GM23338 (cell line): ENCODE measurements around the gene RTEL1. TPM values are rescaled to one million over a fixed set of nuclear protein-coding genes. Genes with fewer than 3 reads are reported as not detected.

Experiments used
- ATAC-seq: fragments of 200-7000 bp; cut with Tn5 transposase; 3 replicates; pipeline ENCODE4 v1.9.1; 2020
- DNase-seq: peaks from one replicate; pipeline ENCODE4 v3.0.0-alpha.2; 2015; ENCODE audit warnings: low spot score
- H2AFZ ChIP-seq: fragments of 200-600 bp; sonication (generic); 2 replicates; pipeline ENCODE4 v1.8.0; 2016; ENCODE audit warnings: antibody characterized with exemption, mild to moderate bottlenecking, moderate library complexity
- H3F3A ChIP-seq: fragments of 200-600 bp; sonication (generic); replicated peaks from 2 replicates; pipeline ENCODE4 v1.8.0; 2017; ENCODE audit warnings: antibody characterized with exemption, mixed run types, low read depth
- H3K27ac ChIP-seq: fragments of 200-600 bp; sonication (generic); 2 replicates; pipeline ENCODE4 v1.6.1; 2016; ENCODE audit warnings: low read depth
- H3K27me3 ChIP-seq: fragments of 200-600 bp; sonication (generic); 2 replicates; pipeline ENCODE4 v1.8.0; 2016; ENCODE audit warnings: mild to moderate bottlenecking, mixed run types, moderate library complexity; ENCODE audit not compliant: insufficient read depth
- H3K36me3 ChIP-seq: fragments of 200-600 bp; sonication (generic); 2 replicates; pipeline ENCODE4 v1.8.0; 2016; ENCODE audit warnings: mild to moderate bottlenecking; ENCODE audit not compliant: insufficient read depth
- H3K4me1 ChIP-seq: fragments of 200-600 bp; sonication (generic); 2 replicates; pipeline ENCODE4 v1.8.0; 2016; ENCODE audit warnings: mild to moderate bottlenecking, moderate library complexity; ENCODE audit not compliant: insufficient read depth
- H3K4me2 ChIP-seq: fragments of 200-600 bp; sonication (generic); 2 replicates; pipeline ENCODE4 v1.7.1; 2017; ENCODE audit warnings: mixed run types
- H3K4me3 ChIP-seq: fragments of 200-600 bp; sonication (generic); 2 replicates; pipeline ENCODE4 v1.6.1; 2016; ENCODE audit warnings: mixed run types
- H3K79me2 ChIP-seq: fragments of 200-600 bp; sonication (generic); replicated peaks from 2 replicates; pipeline ENCODE4 v1.8.0; 2017; ENCODE audit warnings: mild to moderate bottlenecking; ENCODE audit not compliant: insufficient read depth
- H3K9me2 ChIP-seq: fragments of 200-600 bp; sonication (generic); 2 replicates; pipeline ENCODE4 v1.8.0; 2017; ENCODE audit not compliant: insufficient read depth
- H4K20me1 ChIP-seq: fragments of 200-600 bp; sonication (generic); replicated peaks from 2 replicates; pipeline ENCODE4 v1.8.0; 2017; ENCODE audit warnings: mild to moderate bottlenecking; ENCODE audit not compliant: insufficient read depth
- H3K27ac Mint-ChIP-seq: 2 replicates; pipeline ENCODE4 v1.8.0; 2020; ENCODE audit warnings: inconsistent platforms, mild to moderate bottlenecking, moderate library complexity, mixed read lengths
- H3K27me3 Mint-ChIP-seq: 3 replicates; pipeline ENCODE4 v1.8.0; 2022; ENCODE audit warnings: low read depth, mild to moderate bottlenecking, moderate library complexity, mixed read lengths, inconsistent platforms; ENCODE audit not compliant: insufficient read depth, poor library complexity
- H3K36me3 Mint-ChIP-seq: 3 replicates; pipeline ENCODE4 v1.8.0; 2021; ENCODE audit warnings: low read depth, mild to moderate bottlenecking, inconsistent platforms, moderate library complexity, mixed read lengths
- H3K4me1 Mint-ChIP-seq: 3 replicates; pipeline ENCODE4 v1.8.0; 2020; ENCODE audit warnings: mild to moderate bottlenecking, inconsistent platforms, mixed read lengths
- H3K4me3 Mint-ChIP-seq: 3 replicates; pipeline ENCODE4 v1.8.0; 2021; ENCODE audit warnings: moderate library complexity, mild to moderate bottlenecking, inconsistent platforms, mixed read lengths
- H3K9me3 Mint-ChIP-seq: 3 replicates; pipeline ENCODE4 v1.8.0; 2020; ENCODE audit warnings: moderate library complexity, mild to moderate bottlenecking, inconsistent platforms, mixed read lengths
- CREB1 ChIP-seq: fragments of 250-450 bp; sonication (Bioruptor Pico); IDR thresholded peaks from 2 replicates; pipeline ENCODE4 v1.5.0; 2020; ENCODE audit warnings: low read depth, mild to moderate bottlenecking, moderate library complexity
- EZH2 ChIP-seq: fragments of 200-600 bp; sonication (generic); IDR thresholded peaks from one replicate; pipeline ENCODE4 v1.8.0; 2017; ENCODE audit warnings: antibody characterized with exemption, mild to moderate bottlenecking, low read depth; ENCODE audit not compliant: unreplicated experiment
- EZH2phosphoT487 ChIP-seq: fragments of 200-600 bp; sonication (generic); IDR thresholded peaks from one replicate; pipeline ENCODE4 v1.8.1; 2018; ENCODE audit warnings: antibody characterized with exemption; ENCODE audit not compliant: unreplicated experiment
- JUNB ChIP-seq: IDR thresholded peaks from one replicate; pipeline ENCODE4 v1.6.1; 2016; ENCODE audit warnings: antibody characterized with exemption; ENCODE audit not compliant: unreplicated experiment
- NANOG ChIP-seq: IDR thresholded peaks from 2 replicates; pipeline ENCODE4 v1.6.1; 2016; ENCODE audit warnings: antibody characterized with exemption, borderline replicate concordance
- POLR2AphosphoS5 ChIP-seq: IDR thresholded peaks from 2 replicates; pipeline ENCODE4 v1.6.1; 2016; ENCODE audit warnings: antibody characterized with exemption, low read depth
- STAT1 ChIP-seq: IDR thresholded peaks from one replicate; pipeline ENCODE4 v1.6.1; 2016; ENCODE audit warnings: antibody characterized with exemption; ENCODE audit not compliant: unreplicated experiment
- ZNF114 ChIP-seq: fragments of 250-450 bp; sonication (Bioruptor Pico); IDR thresholded peaks from 2 replicates; pipeline ENCODE4 v1.5.0; 2020; ENCODE audit warnings: mild to moderate bottlenecking, moderate library complexity
- ZNF331 ChIP-seq: fragments of 250-450 bp; sonication (Bioruptor Pico); IDR thresholded peaks from 2 replicates; pipeline ENCODE4 v1.5.0; 2020; ENCODE audit warnings: low read depth, mild to moderate bottlenecking, moderate library complexity
- polyA plus RNA-seq: library from polyadenylated mRNA; unstranded; fragments of >200 nt; fragmentation: Nextera tagmentation; extraction: Ambion mirVana; gene quantifications from 2 replicates; pipeline ENCODE4 v1.2.1, GENCODE V29; 2016
- total RNA-seq: library from RNA; depleted of rRNA; stranded (reverse); fragments of >200 nt; shearing (Covaris generic); gene quantifications from 2 replicates; pipeline ENCODE4 v1.2.3, GENCODE V29; 2014
- TF ChIP-seq, protein P1 (sequence below): fragments of 250-450 bp; sonication (Bioruptor Pico); IDR thresholded peaks from 2 replicates; pipeline ENCODE4 v1.5.0; 2020; ENCODE audit warnings: mild to moderate bottlenecking, moderate library complexity
- TF ChIP-seq, protein P2 (sequence below): IDR thresholded peaks from one replicate; pipeline ENCODE4 v1.6.1; 2018; ENCODE audit warnings: antibody characterized with exemption; ENCODE audit not compliant: unreplicated experiment
- TF ChIP-seq, protein P3 (sequence below), 2 experiments: fragments of 200-600 bp in 1 of 2; sonication (generic) in 1 of 2; conservative IDR thresholded peaks; 2 replicates each; pipeline versions ENCODE4 v1.5.1 to v1.6.1; 2016 to 2017; ENCODE audit warnings: antibody characterized with exemption in 2 of 2, low read depth in 2 of 2, mild to moderate bottlenecking in 2 of 2, moderate library complexity in 1 of 2
- TF ChIP-seq, protein P4 (sequence below): IDR thresholded peaks from 2 replicates; pipeline ENCODE4 v1.6.1; 2016; ENCODE audit warnings: antibody characterized with exemption

The RTEL1 gene
- total and polyA plus RNA-seq, 2 experiments from 2014 or later: 14.2 to 34.5 TPM

DNA sequence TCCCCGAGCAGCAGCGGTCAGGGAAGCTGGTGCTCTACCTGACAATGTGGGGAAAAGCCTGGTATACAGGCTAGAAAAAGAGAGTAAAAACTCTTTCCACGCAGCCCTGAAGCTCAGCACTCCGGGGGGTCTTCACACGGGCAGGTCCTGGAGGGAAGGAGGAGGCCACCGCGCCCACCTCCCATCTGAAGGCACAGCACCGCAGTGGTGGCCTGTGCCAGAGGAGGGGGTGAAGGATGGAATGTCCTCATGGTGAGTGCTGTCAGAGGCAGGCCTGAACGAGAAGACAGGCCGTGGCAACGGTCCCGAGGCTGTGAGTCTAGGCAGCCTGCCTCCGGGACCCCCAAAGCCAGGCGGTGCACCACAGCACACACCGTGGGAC lies 87.3 kb downstream of the RTEL1 start:
- no peak overlapping the region for H3K4me3 Mint-ChIP-seq
- peaks cover 3% of the 10 kb centered on the region for H3K27me3 Mint-ChIP-seq
- Histone ChIP-seq H3K4me3 (no peak overlapping the region), H3F3A (peaks cover 19% of the 10 kb centered on the region; the same call in 1 of the 2 replicates), H3K9me2 (no peaks in the 10 kb centered on the region), H3K4me2 (no peak overlapping the region), H3K27ac (no peak overlapping the region), H2AFZ (no peak overlapping the region), H3K4me1 (peaks cover 7% of the 10 kb centered on the region; the same call in 1 of the 2 replicates), H3K79me2 (no peaks in the 10 kb centered on the region), H3K36me3 (no peaks in the 10 kb centered on the region), H4K20me1 (no peaks in the 10 kb centered on the region), H3K27me3 (no peaks in the 10 kb centered on the region)
- H3K36me3 Mint-ChIP-seq: peaks cover 8% of the 10 kb centered on the region
- DNase-seq: no peak
- no peak for ATAC-seq
- H3K27ac Mint-ChIP-seq: no peak overlapping the region
- no peaks in the 10 kb centered on the region; the same call in 2 of the 3 replicates for H3K4me1 Mint-ChIP-seq
- TF ChIP-seq, protein P1, sequence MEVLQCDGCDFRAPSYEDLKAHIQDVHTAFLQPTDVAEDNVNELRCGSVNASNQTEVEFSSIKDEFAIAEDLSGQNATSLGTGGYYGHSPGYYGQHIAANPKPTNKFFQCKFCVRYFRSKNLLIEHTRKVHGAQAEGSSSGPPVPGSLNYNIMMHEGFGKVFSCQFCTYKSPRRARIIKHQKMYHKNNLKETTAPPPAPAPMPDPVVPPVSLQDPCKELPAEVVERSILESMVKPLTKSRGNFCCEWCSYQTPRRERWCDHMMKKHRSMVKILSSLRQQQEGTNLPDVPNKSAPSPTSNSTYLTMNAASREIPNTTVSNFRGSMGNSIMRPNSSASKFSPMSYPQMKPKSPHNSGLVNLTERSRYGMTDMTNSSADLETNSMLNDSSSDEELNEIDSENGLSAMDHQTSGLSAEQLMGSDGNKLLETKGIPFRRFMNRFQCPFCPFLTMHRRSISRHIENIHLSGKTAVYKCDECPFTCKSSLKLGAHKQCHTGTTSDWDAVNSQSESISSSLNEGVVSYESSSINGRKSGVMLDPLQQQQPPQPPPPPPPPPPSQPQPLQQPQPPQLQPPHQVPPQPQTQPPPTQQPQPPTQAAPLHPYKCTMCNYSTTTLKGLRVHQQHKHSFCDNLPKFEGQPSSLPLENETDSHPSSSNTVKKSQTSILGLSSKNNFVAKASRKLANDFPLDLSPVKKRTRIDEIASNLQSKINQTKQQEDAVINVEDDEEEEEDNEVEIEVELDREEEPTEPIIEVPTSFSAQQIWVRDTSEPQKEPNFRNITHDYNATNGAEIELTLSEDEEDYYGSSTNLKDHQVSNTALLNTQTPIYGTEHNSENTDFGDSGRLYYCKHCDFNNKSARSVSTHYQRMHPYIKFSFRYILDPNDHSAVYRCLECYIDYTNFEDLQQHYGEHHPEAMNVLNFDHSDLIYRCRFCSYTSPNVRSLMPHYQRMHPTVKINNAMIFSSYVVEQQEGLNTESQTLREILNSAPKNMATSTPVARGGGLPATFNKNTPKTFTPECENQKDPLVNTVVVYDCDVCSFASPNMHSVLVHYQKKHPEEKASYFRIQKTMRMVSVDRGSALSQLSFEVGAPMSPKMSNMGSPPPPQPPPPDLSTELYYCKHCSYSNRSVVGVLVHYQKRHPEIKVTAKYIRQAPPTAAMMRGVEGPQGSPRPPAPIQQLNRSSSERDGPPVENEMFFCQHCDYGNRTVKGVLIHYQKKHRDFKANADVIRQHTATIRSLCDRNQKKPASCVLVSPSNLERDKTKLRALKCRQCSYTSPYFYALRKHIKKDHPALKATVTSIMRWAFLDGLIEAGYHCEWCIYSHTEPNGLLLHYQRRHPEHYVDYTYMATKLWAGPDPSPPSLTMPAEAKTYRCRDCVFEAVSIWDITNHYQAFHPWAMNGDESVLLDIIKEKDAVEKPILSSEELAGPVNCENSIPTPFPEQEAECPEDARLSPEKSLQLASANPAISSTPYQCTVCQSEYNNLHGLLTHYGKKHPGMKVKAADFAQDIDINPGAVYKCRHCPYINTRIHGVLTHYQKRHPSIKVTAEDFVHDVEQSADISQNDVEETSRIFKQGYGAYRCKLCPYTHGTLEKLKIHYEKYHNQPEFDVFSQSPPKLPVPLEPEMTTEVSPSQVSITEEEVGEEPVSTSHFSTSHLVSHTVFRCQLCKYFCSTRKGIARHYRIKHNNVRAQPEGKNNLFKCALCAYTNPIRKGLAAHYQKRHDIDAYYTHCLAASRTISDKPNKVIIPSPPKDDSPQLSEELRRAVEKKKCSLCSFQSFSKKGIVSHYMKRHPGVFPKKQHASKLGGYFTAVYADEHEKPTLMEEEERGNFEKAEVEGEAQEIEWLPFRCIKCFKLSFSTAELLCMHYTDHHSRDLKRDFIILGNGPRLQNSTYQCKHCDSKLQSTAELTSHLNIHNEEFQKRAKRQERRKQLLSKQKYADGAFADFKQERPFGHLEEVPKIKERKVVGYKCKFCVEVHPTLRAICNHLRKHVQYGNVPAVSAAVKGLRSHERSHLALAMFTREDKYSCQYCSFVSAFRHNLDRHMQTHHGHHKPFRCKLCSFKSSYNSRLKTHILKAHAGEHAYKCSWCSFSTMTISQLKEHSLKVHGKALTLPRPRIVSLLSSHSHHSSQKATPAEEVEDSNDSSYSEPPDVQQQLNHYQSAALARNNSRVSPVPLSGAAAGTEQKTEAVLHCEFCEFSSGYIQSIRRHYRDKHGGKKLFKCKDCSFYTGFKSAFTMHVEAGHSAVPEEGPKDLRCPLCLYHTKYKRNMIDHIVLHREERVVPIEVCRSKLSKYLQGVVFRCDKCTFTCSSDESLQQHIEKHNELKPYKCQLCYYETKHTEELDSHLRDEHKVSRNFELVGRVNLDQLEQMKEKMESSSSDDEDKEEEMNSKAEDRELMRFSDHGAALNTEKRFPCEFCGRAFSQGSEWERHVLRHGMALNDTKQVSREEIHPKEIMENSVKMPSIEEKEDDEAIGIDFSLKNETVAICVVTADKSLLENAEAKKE (CRISPR knock-in tag): no peak
- TF ChIP-seq EZH2 (no peak), CREB1 (CRISPR knock-in tag) (no peak), ZNF114 (CRISPR knock-in tag) (no peak), JUNB (no peak), POLR2AphosphoS5 (no peak), ZNF331 (CRISPR knock-in tag) (no peak), EZH2phosphoT487 (no peak), STAT1 (no peak), NANOG (no peak)
- TF ChIP-seq, protein P2, sequence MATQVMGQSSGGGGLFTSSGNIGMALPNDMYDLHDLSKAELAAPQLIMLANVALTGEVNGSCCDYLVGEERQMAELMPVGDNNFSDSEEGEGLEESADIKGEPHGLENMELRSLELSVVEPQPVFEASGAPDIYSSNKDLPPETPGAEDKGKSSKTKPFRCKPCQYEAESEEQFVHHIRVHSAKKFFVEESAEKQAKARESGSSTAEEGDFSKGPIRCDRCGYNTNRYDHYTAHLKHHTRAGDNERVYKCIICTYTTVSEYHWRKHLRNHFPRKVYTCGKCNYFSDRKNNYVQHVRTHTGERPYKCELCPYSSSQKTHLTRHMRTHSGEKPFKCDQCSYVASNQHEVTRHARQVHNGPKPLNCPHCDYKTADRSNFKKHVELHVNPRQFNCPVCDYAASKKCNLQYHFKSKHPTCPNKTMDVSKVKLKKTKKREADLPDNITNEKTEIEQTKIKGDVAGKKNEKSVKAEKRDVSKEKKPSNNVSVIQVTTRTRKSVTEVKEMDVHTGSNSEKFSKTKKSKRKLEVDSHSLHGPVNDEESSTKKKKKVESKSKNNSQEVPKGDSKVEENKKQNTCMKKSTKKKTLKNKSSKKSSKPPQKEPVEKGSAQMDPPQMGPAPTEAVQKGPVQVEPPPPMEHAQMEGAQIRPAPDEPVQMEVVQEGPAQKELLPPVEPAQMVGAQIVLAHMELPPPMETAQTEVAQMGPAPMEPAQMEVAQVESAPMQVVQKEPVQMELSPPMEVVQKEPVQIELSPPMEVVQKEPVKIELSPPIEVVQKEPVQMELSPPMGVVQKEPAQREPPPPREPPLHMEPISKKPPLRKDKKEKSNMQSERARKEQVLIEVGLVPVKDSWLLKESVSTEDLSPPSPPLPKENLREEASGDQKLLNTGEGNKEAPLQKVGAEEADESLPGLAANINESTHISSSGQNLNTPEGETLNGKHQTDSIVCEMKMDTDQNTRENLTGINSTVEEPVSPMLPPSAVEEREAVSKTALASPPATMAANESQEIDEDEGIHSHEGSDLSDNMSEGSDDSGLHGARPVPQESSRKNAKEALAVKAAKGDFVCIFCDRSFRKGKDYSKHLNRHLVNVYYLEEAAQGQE: no peak
- TF ChIP-seq, protein P3, sequence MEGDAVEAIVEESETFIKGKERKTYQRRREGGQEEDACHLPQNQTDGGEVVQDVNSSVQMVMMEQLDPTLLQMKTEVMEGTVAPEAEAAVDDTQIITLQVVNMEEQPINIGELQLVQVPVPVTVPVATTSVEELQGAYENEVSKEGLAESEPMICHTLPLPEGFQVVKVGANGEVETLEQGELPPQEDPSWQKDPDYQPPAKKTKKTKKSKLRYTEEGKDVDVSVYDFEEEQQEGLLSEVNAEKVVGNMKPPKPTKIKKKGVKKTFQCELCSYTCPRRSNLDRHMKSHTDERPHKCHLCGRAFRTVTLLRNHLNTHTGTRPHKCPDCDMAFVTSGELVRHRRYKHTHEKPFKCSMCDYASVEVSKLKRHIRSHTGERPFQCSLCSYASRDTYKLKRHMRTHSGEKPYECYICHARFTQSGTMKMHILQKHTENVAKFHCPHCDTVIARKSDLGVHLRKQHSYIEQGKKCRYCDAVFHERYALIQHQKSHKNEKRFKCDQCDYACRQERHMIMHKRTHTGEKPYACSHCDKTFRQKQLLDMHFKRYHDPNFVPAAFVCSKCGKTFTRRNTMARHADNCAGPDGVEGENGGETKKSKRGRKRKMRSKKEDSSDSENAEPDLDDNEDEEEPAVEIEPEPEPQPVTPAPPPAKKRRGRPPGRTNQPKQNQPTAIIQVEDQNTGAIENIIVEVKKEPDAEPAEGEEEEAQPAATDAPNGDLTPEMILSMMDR (conservative IDR thresholded peaks at IDR 0.05; ENCODE audit: low read depth in 2 of 2): no peak
- TF ChIP-seq, protein P4, sequence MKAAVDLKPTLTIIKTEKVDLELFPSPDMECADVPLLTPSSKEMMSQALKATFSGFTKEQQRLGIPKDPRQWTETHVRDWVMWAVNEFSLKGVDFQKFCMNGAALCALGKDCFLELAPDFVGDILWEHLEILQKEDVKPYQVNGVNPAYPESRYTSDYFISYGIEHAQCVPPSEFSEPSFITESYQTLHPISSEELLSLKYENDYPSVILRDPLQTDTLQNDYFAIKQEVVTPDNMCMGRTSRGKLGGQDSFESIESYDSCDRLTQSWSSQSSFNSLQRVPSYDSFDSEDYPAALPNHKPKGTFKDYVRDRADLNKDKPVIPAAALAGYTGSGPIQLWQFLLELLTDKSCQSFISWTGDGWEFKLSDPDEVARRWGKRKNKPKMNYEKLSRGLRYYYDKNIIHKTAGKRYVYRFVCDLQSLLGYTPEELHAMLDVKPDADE: no peak
- no peaks in the 10 kb centered on the region; the same call in 2 of the 3 replicates for H3K9me3 Mint-ChIP-seq
